Measurements from ENCODE around the gene CHI3L2.

The CHI3L2 gene, protein sequence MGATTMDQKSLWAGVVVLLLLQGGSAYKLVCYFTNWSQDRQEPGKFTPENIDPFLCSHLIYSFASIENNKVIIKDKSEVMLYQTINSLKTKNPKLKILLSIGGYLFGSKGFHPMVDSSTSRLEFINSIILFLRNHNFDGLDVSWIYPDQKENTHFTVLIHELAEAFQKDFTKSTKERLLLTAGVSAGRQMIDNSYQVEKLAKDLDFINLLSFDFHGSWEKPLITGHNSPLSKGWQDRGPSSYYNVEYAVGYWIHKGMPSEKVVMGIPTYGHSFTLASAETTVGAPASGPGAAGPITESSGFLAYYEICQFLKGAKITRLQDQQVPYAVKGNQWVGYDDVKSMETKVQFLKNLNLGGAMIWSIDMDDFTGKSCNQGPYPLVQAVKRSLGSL

DNA sequence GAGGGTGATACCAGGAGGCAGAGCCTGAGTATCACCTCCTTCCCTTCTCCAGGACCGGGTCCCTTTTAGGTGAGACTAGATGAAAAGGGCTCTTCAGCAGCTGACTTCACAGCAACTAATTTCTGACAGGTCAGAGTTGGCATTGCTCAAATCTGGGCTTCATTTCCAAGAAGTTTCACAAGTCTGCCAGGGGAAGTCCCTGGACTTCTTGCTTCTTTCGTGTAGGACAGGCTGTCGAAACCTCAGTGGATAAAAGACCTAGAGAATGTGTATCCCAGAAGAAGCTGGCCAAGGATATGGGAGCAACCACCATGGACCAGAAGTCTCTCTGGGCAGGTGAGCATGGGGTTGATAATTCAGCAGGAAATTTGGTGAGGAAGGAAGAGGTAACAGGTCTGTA lies at the start of gene CHI3L2:
TSS of gene CHI3L2 (plus strand) at position 280 of the 400 bp plus-strand sequence. CDS start at position 297, 17 bp downstream.
- no peak for DNase-seq

DNA sequence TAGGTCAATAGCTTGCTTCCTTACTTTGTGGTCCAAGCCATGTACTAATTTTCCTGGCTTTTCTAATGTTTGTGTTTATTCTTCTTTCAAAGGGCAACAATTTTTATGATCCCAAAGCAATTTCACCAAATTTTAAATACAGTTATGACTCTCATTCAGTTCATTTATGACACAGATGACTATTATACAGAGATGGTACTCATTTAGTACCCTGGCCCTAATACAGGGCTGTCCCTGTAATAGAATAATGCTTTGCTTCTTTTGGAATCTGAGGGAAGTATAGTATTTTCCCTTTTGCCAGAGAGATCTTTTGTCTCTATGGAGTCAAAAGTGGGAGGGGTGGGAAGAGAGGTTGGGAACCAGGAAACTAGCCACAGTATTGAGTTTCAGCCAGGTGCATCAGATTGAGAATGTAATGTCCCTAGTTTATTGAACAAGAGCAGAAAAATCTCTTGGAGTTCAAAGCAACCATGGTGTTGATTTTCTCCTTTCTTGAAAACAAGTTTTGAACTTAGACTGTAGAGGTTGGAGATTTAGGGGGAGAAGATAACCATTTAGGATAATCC lies 47.5 kb upstream of the CHI3L2 start:
- DNase-seq, result no peak

DNA sequence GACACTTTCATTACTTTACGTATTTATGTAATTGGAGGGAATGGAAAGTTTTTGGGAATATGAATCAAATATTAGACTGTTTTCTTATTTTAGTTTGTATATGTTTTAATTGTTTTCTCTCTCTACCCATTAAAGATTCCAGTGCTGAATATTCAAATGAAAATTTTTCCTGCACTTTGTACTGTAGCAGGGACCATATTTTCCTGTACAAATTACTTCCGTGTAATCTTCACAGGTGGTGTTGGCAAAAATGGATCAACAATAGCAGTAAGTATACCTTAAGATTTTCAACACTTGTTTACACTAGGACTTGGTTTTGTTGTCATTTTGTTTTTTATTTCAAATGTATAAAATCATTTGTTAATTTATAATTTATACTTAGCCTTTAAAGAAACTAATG lies 45.5 kb upstream of the CHI3L2 start:
- DNase-seq, result no peak

DNA sequence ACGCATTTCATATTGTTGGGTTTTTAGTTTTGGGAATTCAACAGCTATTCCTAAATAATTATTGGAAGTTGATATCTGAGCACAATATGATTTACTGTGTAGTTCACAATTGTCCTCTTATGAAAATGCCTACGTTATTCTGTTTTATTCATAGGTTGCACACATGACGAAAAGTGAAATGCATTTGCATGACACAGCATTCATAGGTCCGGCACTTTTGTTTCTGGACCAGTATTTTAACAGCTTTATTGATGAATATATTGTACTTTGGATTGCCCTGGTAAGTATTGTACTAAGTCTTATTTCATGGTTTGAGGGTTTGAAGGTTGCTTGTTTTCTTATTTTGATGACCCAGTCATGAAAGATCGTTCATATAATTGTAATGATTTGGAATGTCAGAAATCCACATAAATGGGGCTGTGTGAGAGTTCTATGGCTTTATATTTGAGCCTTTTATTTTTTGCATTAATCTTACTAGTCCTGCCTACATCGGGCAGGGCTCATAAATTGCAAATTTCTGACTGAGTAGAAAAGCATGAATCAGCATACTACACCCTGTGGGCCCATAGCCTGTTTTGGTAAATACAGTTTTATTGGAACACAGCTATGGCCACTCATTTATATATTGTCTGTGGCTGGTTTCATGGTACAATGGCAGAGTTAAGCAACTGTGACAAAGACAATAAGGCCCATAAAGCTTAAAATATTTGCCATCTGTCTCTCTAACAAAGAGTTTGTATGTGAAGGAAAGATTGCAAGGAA lies 44.0 kb upstream of the CHI3L2 start:
- DNase-seq, result no peak

DNA sequence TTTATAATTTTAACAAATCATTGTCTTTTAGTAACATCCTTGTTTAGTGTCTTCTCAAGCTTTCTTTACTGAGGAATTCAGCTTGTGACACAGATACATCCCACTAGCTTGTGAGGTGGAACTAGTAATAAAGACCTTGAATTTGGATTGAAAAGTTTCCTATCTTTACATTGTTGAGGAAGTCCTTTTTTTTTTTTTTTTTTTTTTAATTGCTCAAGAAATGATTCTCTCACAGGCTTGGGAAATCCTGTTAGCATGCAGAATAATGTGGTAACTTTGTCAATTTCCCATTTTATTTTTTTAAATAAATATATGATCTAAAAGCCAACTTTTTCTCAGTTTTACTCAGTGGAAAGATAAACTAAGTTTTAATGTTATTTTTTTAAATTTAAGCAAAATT lies 42.9 kb upstream of the CHI3L2 start:
- DNase-seq, result no peak

DNA sequence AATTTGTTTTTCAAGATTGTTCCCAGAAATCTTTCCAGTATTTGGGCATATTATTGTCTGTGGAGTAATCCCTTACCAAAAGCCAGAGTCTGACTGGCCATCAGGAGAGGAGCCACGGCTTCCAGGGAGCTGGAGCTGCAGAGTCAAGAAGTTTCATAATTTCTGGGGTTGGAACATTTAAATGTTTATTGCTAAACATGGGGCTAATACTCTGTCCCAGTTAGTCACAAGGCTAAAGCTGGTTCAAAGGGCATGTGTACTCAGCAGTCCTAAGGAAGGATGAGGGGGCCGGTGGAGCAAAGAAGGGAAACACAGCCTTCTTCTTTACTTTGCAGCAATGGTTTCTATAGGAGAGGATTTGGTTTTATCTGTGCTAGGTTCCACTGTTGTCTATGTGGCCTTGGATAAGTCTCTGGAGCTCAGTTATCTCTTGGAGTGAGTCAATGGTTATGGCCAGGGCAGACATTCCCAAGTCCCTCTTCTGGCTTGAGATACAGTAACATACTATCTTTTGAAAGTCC lies 36.5 kb upstream of the CHI3L2 start:
- no peak for DNase-seq

DNA sequence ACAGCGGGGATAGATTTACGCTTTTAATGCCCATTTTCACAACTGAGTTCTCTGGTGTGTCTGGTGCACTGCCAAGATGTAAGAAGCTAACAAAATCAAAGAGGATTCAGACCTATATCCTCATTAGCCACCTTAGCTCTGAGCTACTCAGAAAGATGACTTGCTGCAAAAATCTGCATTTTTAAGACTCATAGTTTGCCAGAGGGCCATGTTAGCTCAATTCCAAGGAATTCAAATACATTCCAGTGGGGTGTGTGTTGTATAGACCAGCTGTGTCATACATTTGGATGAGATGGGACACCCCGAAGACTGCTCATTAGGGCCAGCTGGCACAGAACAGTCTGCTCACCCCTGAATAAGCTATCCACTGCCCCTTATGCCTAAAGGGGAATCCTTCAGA lies 36.0 kb upstream of the CHI3L2 start:
- DNase-seq, result no peak

DNA sequence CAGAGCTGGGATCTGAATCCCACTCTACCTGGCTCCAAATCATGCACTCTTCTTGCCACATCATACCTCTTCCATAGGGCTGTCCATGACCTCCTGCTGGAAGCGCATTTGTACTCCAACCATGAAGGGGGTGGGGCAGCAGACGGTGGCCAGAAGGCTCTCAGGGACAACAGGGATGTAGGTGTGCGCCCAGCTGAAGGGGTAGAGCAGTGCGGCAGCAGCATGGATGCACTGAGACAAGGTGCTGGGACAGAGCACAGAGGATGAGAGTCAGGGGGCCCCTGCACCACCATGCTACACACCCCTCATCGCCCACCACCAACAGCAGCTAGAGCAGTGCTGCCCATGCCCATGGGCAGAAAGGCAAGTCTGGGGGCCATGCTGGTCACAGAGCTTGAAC lies 35.4 kb upstream of the CHI3L2 start:
- no peak for DNase-seq

DNA sequence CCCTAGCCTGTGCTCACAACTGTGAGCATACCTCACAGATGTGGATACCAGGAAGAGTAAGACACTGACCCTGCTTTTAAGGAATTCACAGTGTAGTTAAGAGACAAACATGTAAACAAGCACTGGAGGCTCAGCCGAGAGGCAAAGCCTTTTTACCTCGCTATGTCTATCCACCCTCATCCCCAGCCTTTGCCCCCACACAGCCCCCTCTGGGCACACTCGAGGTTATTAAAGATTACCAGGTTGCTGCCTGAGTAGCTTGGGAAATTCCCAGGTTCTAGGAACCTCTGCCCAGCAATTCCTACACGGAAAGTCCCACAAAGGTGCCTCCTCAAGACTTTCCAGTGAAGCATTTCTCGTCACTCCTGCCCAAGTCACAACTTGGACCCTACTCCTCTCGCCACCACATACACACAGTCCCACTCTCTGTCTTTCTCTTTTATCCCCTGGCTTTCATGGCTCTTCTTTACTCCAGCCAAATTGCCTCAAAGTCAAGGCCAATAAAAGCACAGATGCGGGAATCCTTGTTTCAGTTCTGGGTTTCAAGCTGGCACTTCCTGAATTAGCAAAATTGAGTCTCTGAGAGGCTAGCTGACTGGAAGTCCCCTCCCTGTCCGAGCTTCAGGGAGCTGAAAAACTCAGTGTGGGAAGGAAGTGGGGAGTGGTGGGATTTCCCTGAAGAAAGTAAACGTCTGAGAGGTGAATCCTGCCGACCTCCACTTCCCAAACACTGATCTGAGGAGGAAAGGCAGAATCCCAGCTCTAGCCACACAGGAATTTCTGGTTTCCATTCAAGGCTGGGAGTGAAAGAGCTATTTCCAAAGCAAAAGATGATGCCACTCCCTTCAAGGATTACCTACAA lies 34.6 kb upstream of the CHI3L2 start:
- no peak for DNase-seq

DNA sequence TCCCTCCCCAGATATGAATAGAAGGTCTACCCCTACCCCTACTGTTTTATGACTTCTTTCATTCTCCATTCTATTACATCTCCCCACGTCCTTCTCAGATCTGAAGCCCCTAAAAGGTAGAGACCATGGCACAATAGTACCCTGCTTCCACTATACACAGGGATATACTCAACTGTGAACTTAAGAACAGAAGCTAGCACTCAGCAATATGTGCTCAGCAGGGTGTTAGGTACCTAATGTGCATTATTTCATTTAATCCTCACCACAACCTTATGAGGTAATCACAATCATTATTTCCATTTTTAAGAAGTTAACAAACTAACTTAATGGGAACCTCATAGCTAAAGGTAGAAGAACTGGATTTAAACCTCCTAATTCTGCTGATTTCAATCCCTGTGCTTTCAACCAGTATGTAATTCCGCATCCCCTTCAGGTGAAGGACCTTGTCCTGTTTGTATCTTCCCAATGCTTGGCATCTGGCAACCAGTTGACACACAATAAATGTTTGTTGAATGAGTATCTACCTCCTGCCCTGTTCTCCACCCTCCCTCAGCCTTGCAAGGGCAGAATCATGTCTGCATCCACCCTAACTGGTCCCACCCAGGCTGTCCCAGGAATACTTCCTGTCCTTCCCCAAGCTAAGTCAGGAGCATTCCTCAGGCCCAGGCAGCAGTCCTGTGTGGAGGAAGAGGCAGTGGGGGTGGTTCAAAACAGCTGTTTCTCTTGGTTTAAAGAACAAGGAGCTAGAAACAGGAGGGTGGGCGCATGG lies 33.6 kb upstream of the CHI3L2 start:
- DNase-seq, result no peak

DNA sequence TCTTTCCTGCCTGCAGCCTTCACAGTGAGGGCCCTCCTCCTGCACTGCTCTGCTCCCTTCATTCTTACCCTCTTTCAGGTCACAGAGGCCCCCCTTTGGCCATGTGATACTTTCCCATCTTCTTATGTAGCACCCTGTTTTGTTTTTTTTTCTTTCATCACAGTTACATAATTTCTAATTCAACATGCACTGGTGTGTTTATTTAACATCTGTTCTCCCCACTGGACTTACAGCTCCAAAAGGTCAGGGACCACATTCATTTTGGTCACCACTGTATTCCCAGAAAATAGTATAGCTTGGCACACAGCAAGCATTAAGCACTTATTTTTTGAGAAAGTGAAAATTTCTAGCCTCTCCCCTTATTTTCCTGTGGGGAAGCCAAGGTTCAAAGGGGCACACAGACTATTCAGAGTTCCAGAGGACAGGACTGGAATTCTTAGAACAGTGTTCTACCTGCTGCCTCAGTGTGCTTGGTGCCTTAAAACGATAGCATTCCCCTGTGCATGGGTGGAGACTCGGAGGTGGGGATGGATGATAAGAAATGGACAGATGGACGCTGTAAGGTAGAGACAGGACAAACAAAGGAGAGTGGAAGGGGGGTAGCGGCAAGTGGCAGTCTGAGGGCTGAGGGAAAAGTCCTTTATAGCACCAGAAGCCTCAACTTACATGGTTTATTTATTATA lies 32.4 kb upstream of the CHI3L2 start:
- DNase-seq, result no peak

DNA sequence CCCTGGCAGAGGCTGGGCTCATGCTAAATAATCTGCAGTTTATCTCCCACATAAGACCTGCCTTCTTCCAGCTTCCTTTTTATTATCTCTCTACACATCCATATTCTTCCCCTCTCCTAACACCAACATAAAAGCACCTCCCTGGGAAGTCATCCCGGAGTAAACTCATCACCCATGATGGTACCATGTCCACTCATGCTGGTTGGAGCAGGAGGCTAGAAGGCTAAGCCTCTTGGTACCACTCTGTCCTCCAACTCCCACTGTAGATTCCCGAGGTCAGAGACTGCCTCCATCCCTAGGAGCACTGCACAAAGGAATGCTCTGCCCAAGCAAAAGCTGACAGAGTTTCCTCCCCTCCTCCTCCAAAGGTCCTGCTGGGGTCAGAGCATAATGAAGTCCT lies 31.3 kb upstream of the CHI3L2 start:
- DNase-seq, result no peak

DNA sequence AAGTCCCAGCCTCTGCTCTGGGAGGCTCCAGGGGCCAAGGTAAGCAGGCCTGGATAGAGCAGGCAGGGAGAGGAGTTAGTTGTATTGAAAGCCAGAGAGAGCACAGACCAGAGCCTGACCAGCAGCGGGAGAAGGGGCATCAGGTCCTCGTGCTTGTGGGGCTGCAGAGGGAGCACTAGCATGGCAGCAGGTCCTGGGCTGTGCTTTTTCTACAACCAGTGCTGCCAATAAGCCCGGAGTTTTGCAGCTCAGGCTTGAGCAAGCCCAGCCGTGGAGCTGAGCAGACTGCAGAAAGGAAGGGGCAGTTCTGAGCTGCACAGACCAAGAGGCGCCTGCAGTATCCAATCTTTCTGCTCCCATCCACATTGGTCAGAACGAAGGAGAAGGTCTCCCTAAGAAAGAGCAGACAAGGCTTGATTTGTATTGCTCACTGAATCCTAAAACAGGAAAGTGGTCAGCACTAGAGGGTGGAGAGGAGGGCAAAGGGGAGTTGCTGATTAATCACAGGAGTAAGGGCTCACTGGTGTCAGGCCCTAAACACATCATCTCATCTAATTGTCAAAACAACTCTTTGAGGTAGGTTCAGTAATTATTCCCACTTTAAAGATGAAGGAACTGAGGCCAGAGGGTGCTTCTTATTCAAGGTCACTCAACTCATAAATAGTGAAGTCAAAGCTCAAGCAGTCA lies 29.8 kb upstream of the CHI3L2 start:
- DNase-seq, result no peak

DNA sequence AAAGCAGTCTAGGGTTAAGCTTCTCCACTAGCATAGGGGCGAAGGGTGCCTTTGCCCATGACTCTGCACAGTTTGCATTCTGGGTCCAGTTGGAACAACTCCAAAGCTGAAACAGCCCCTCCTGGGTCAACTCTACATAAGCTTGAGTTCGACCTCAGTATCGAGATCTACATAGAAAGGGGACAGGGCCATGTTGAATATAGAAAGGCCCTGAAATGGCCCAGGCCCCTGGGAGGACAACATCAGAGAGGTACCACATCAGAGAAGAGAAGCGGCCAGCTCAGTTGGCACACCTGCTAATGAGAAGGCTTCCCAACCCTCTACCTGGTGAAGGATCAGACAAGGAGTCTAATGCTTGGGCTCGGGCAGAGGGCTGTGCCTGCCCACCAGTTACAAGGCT lies 28.7 kb upstream of the CHI3L2 start:
- DNase-seq, result no peak

DNA sequence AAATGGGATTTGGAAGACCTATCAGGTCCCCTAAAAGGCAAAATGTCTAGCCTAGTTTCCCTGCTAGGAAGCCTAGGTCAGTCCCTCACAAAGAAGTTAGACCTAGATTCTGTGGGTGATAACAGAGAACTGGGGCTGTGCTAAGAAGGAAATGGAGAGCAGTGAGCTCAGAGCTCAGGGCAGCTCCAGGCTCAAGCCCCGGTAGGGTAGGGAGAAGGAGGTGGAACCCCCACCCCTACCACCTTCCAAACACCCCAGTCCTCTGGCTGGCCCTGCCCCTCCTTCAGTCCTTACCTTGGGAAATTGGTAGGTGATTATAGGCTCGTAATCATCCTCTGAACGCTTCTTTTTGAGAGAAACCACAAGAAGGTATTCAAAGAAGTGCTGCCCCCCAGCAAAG lies 28.2 kb upstream of the CHI3L2 start:
- no peak for DNase-seq

DNA sequence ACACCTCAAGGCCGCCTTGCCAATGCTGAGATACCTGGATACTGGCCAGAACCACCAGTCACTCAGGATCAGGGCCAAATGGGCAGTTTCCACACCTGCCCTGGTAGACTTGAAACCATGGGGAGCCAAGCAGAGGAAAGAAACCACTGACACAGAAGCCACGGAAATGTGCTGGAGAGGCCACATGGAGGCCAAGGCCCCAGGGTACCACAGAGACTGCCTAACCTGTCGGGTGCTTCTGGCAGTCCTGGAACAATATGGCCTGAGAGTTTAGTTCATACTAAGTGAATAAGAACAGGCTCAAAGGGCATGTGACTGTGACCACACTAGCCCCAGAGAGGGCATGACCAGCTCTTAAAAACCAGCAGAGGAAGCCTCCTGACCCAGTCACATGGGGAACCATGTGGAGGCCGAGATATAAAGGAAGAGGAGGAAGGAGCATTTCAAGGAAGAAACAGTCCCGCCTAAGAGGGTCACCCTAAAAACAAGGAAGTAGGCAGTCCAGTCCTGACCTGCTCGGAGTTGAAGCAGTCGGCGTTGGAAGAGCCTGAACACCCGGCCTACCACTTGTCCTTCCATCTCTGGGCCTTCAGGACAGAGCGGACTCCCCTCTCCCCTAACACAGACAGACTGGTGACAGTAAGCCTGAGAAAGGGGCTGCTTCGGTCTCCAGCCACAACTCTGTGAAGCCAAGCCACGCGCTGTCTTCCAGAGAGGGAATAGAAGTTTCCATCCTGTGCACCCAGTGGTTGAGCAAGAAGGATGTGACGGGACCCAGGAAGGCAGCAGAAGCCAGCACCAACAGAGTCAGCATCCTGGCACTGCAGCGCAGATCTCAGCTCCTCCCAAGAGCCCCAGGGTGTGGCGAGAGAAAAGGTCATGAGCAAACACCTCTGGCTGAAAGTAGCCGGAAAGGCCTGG lies 27.4 kb upstream of the CHI3L2 start, which contains the start of gene DENND2D:
TSS of gene DENND2D (minus strand) at position 766 of the 921 bp plus-strand sequence. CDS start at position 579, 187 bp downstream.
- no peak for DNase-seq

DNA sequence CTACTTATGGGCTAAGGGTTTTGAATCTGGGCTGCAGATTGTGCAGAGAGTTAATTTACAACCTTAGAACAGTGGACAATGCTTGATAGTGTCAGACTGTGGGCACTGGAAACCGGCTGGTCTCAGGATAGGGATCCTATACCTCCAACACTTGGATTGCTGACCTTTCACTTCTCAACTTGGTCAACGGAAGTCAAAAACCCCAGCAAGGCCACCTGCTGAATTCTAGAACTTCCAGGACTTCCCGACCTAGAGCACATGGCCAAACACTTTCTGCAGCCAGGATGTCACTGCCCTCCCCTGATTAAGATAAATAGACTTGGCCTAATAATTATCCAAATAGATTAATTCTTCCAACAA lies 26.7 kb upstream of the CHI3L2 start:
- no peak for DNase-seq

DNA sequence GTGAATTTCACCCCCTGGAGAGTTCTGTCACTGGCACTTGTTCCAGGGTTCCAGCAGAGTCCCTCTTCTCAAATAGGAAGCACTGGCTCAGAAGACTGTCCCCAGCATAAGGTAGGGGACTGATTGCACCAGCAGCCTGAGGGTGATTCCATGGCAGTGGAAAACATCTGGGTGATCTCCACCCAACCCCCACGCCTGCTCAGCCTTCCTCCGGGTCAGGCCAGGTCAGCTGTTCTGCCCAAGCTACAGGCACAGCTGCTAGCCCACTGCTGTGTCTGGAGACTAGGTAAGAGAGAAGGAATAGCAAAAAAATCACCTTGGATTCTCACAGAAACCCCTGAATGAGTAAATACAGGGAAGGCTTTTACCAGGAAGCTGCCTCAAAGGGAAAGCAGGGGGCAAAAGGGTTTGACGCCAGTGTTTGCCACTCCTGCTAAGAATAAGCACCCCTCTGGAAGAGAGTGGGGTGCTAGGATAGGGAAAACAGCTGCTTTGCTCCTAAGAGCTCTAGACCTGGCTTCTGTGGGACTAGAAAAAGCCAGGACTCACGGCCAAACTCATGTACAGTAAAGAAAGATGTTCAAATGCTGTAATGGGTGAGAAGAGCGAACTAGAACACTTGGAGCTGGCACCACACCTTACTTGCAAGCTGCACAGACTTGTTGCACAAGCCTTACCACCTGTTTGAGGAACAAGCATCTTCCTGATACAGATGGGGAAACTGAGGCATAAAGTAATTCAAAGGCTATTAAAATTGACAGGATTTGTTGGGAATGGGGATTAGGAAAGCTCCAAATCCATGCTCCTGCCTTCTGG lies 26.0 kb upstream of the CHI3L2 start:
- DNase-seq, result no peak

DNA sequence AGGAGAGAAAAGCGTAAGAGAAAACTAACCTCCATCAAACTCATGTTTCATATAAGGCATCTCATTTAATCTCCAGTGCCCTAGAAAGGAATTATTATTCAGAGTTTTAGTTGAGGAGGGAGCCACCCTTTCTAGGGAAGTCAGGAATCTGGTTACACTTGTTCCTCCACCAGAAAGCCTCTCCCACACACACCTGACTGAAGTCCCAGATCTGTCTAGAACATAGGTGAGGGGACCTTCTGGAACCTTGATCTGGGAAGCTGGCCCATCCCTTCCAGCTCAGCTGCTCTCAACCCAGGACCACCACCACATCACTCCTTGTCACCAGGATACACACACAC lies 25.2 kb upstream of the CHI3L2 start:
- DNase-seq, result no peak
